Inferior parietal cortex (tissue), 1 donor: ENCODE measurements around the gene MROH8.
"Not testable (repeated sequence)": the region's sequence is repeated elsewhere in the genome, so short reads cannot be mapped to it uniquely, and the experiment has no call there.

ENCODE experiments used
- DNase-seq: peaks from one replicate; pipeline ENCODE4 v3.0.0-alpha.2; 2016; ENCODE audit errors: extremely low spot score

The MROH8 gene

GRCh38 chr20:37154684-37155298 is 24.6 kb downstream of the MROH8 start:
- DNase-seq = no peak

- DNase-seq = no peak
Observed at GRCh38 chr20:37152284-37152683, 27.1 kb downstream of the MROH8 start.

GRCh38 chr20:37151529-37151928 is 27.8 kb downstream of the MROH8 start:
- DNase-seq = no peak

GRCh38 chr20:37150864-37151263 is 28.5 kb downstream of the MROH8 start:
- DNase-seq = not testable (repeated sequence)

GRCh38 chr20:37147250-37147649 is 32.1 kb downstream of the MROH8 start:
- no peak for DNase-seq

- DNase-seq = no peak
Observed at GRCh38 chr20:37144856-37145404, 34.4 kb downstream of the MROH8 start.

GRCh38 chr20:37142708-37143107 is 36.6 kb downstream of the MROH8 start:
- DNase-seq = no peak

GRCh38 chr20:37137547-37137946 is 41.8 kb downstream of the MROH8 start:
- no peak for DNase-seq

GRCh38 chr20:37133952-37134351 is 45.4 kb downstream of the MROH8 start:
- no peak for DNase-seq

GRCh38 chr20:37131486-37131885 is 47.9 kb downstream of the MROH8 start:
- no peak for DNase-seq

- DNase-seq = no peak
Observed at GRCh38 chr20:37128803-37129202, 50.5 kb downstream of the MROH8 start.

- DNase-seq = not testable (repeated sequence)
Observed at GRCh38 chr20:37126290-37126689, 53.1 kb downstream of the MROH8 start.

GRCh38 chr20:37123441-37123840 is 55.9 kb downstream of the MROH8 start:
- DNase-seq = no peak

GRCh38 chr20:37120497-37120896 is 58.9 kb downstream of the MROH8 start:
- DNase-seq = no peak

GRCh38 chr20:37119356-37120036 is 59.9 kb downstream of the MROH8 start:
- DNase-seq = no peak

GRCh38 chr20:37114012-37114411 is 65.3 kb downstream of the MROH8 start:
- DNase-seq = no peak

GRCh38 chr20:37111926-37112455 is 67.4 kb downstream of the MROH8 start:
- DNase-seq = no peak

GRCh38 chr20:37108676-37109075 is 70.7 kb downstream of the MROH8 start:
- no peak for DNase-seq

- DNase-seq = no peak
Observed at GRCh38 chr20:37102571-37102970, 76.8 kb downstream of the MROH8 start.

- DNase-seq = no peak
Observed at GRCh38 chr20:37096415-37097041, 82.8 kb downstream of the MROH8 start.

- peak; percentile 88 for DNase-seq
Observed at GRCh38 chr20:37095599-37096414, 83.5 kb downstream of the MROH8 start, which contains the start of gene RBL1. RBL1 (minus strand) TSS chr20:37095997; CDS start chr20:37095928, 69 bp downstream.
